ENCODE results near the gene PRDM15. TPM values are rescaled to one million over a fixed set of nuclear protein-coding genes. Genes with fewer than 3 reads are reported as not detected.

Gene PRDM15
- total RNA-seq, 1 experiment from 2014 or later = 5.4 TPM

DNA sequence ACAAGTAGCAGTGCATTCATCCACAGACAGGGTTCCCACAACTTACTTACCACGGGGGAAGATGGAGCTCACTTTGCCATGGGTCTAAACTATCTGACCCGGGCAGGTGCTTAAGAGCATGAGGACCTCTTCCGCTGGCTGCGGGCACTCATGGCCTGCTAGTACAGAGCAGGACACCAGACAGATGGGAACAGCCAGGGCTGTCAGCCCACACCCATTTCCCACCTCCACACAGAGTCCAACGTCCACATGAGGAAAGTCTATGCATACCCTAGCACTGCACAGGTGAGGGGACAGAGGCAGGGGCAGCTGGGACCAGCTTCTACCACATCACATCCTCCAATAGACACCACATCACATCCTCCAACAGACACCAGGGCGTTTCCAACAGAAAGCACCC lies 35.8 kb upstream of the PRDM15 start:
- in situ Hi-C loops (cut with HindIII; ENCODE audit: low sequenced_read_pairs) = no loop called here
- DNase-seq (ENCODE audit: low spot score) = no peak

DNA sequence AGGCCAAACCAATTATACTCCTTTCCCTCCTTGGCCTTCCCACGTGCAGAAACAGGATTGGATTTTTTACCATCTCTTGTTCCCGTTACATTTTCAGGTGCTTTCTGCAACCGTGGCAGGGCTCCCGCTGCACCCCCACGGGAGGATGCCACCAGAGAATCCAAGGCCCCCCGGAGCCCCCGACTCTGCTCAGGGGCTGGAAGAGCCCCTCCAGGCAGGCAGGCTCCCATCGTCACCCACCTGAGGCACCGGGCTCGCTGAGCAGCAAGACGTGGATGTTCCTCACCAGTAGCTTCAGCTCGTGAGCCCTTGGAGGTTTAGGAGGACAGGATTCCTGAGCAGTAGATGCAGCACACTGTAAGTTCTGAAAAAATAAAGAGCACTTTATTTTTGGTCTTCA lies 35.2 kb upstream of the PRDM15 start:
- no peak for DNase-seq (ENCODE audit: low spot score)
- in situ Hi-C loops (cut with HindIII; ENCODE audit: low sequenced_read_pairs) = no loop called here

DNA sequence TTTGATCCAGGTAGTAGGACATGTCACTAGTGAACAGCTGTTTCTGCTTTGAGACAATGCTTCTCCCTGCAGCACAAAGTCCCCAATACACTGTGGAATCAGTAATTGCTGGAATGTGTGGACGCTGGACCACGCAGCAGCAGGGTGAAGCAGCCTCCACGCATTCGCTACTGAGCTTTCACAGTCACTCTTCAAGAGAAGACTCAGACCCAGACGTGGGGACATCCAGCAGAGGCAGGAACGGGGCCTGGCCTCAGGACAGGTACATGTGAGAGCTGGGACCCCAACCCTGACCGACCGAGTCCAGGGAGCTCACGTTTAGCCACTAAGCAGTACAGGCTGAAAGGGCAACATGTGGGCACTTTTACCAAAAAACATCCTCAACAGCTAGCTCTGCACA lies 34.1 kb upstream of the PRDM15 start:
- in situ Hi-C loops (cut with HindIII; ENCODE audit: low sequenced_read_pairs) = no loop called here
- no peak for DNase-seq (ENCODE audit: low spot score)

DNA sequence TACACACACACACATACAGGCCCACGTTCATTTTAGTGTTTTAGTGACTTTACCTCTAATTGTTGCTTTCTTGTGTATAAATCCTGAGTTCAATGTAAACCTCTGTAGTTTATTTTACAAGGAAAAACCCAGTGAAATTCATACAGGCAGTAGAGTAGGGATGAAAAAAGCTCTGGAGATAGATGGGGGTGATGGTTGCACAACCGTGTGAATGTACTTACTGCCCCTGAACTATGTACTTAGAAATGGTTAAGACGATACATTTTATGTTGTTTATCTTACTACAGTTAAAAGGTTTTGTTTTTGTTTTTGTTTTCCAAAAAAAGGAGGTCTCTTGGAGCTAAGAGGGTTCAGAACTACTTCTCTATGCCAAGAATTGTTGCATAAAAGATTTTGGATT lies 29.7 kb upstream of the PRDM15 start:
- no peak for DNase-seq (ENCODE audit: low spot score)

DNA sequence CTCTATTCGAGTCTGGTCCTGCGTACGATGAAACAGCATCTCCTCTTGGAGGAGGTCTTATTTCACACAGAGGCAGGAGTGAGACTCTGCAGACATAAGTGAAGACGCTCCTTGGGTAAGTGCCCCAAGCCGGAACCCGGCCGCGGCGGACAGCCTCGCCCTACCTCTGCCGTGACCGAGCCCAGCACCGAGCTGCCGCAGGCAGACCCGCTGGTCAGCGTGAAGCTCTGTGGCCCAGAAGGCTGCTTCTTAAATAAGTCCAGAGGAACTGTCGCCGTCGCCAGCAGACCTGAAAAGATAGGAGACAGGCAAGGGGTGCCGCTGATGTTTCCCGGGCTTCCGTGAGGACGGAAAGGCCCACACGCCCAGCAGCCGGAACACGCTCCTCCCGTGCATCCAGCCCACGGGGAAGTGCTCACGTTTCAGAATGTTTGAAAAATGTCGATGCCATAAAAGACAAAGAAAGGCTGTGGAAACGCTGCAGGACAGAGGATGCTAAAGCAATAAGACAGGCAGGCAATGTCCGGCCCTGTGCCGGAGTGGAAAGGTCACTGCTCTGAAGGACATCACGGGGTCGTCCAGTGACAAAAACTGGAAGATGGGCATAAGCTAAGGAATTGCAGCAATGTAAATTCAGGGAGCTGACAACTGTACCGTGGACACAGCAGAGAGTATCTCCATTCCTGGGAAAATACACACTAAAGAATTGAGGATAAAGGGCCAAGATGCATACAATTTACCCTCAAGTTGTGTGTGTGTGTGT lies 28.5 kb upstream of the PRDM15 start:
- in situ Hi-C loops (cut with HindIII; ENCODE audit: low sequenced_read_pairs) = no loop called here
- DNase-seq (ENCODE audit: low spot score) = no peak

More for the DNA sequence above, 29.7 kb upstream of the PRDM15 start:
- in situ Hi-C loops (cut with HindIII; ENCODE audit: low sequenced_read_pairs) = no loop called here

DNA sequence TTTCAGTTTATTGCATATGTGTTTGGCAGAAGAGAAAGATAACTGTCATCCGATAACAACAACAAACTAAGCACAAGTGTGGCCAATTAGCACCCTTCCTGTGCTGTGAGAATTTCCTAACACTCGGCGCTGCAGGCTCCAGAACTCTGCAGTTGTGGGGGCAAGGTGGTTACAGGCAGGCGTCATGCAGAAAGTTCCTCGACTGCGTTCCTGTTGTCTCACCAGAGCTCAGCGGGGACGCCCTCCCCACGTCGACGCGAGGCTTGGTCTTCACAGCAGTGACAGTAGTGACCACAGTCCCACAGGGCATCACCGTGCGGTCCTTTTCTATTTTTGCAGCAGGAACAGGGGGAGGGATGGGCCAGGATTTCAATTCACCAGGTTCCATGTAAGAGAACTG lies 27.6 kb upstream of the PRDM15 start:
- in situ Hi-C loops (cut with HindIII; ENCODE audit: low sequenced_read_pairs) = no loop called here
- DNase-seq (ENCODE audit: low spot score) = no peak

DNA sequence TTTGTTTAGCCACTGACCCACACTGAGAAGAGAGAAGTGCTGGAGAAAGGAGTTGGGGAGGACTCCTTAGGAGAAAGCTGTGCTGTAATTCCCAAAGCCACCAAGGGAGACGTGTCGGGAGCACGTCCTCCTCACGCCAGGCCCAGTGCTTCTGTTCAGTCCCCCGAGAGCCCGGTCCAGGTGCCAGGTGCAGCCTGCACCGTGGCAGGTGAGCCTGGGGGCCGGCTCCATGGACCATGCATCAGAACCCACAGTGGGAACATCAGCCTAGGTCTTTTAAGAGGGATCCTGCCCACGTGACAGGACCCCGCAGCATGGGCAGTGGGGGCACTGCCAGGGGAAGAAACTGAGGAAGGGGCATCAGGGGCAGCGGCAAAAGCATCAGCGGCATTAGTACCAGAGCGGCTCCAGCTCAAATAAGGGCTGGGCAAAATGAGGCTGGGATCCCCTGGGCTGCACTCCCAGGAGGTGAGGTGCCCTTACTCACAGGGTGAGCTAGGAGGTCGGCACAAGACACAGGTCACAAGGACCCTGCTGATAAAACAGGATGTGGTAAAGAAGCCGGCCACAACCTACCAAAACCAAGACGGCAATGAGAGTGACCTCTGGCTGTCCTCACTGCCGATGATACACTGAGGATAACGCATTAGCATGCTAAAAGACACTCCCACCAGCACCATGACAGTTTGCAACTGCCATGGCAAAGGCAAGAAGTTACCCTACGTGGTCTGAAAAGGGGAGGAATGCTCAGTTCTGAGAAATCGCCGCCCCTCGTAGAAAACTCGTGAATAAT lies 24.6 kb upstream of the PRDM15 start:
- in situ Hi-C loops (cut with HindIII; ENCODE audit: low sequenced_read_pairs) = no loop called here
- no peak for DNase-seq (ENCODE audit: low spot score)

DNA sequence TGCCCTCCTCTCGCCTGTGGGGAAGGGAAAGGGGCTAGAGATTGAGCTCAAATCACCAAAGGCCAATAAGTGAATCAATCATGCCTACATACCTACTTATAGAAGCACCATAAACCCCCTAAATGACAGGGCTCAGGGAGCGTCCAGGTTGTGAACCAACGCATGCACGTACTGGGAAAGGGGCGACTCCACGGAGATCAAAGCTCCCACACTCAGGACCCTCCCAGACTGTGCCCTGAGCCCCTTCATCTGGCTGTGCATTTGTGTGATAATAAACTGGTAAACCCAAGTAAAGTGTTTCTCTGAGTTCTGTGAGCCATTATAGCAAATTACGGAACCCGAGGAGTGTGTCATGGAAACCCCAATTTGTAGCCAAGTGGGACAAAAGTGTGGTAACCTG lies 23.8 kb upstream of the PRDM15 start:
- in situ Hi-C loops (cut with HindIII; ENCODE audit: low sequenced_read_pairs) = no loop called here
- DNase-seq (ENCODE audit: low spot score) = no peak

DNA sequence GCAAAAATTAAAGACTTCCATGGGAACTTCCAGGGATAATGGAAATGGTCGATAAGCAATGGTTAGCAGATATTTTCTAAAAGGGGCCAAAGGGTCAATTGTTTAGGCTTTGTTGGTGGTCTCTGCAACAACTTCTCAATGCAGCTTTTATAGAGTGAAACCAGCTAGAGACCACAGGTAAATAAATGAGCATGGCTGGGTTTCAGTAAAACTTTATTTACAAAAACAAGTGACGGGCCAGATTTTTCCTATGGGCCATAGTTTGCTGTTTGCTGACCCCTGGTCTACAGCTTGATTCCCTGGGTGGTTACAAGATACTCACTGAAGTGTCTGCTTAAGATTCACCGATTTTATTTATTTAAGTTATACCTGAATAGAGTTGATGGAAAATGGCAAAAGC lies 22.6 kb upstream of the PRDM15 start:
- in situ Hi-C loops (cut with HindIII; ENCODE audit: low sequenced_read_pairs) = no loop called here
- DNase-seq (ENCODE audit: low spot score) = no peak

DNA sequence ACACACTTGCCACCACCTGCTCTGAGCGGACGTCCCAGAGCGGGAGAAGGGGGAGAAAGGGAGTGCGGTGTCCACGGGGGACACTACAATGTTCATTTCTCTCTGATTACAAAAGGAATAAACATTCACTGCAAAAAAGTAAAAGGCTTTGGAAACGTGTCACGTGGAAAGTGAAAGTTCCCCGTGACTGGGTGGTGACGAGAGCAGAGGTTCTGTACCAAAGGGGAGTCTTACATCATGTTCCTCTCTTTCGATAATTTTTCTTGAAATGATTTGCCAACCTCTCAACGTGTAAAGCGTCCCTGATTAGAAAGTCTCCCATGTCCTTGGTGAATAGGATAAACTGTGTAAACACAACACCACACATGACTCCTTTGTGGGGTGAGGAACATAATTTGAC lies 22.0 kb upstream of the PRDM15 start:
- in situ Hi-C loops (cut with HindIII; ENCODE audit: low sequenced_read_pairs) = no loop called here
- DNase-seq (ENCODE audit: low spot score) = no peak

DNA sequence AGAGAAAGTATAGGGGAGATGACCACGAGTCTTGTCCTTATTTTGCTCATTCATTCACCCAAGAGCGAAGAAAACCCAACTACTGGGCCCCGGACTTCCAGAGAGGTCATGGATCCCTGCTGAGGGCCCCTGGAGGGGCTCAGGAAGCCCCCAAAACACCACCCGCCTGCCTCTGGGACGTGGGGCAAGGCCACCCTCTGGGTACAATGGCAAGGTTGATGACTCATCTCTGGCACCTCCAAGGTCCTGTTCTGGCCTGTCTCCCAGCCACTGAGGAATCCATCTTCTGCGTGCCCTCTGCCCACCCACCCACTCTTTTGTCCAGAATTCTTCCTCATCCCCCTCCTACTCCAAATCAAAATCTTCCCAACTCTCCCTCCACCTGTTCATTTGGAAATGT lies 21.3 kb upstream of the PRDM15 start:
- no peak for DNase-seq (ENCODE audit: low spot score)
- in situ Hi-C loops (cut with HindIII; ENCODE audit: low sequenced_read_pairs) = no loop called here

DNA sequence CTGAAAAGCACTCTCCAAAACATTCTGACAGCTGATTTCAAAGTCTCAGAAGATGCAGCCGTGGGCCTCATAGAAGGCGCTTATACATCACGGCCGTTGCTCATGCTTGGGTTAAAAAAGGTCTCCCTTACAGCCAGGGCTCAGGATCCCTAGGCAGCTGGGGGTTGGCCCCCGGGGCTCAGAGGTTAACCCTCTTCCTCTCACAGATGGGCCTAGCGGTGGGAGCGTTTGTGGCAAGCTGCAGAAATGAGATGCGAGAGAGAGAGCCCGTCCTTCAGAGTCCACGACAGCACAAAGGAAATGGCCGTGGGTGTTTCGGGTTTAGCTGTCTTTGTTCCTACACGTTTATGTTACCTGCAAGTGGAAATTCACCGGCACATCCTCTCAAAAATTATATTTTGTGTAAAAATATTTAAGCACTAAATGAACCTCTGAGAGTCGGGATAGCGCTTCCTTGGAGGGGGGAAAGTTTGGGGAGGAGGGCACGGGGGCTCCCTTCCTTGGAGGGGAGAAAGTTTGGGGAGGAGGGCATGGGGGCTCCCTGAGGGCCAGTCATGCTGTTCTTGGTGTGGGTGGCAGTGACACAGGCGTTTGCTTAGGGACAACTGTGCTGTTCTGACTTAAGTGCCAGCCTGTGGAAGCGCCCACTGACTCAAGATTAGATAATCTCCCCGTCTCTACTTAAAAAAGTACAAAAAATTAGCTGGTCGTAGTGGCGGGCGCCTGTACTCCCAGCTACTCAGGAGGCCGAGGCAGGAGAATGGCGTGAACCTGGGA lies 20.5 kb upstream of the PRDM15 start:
- in situ Hi-C loops (cut with HindIII; ENCODE audit: low sequenced_read_pairs) = no loop called here

DNA sequence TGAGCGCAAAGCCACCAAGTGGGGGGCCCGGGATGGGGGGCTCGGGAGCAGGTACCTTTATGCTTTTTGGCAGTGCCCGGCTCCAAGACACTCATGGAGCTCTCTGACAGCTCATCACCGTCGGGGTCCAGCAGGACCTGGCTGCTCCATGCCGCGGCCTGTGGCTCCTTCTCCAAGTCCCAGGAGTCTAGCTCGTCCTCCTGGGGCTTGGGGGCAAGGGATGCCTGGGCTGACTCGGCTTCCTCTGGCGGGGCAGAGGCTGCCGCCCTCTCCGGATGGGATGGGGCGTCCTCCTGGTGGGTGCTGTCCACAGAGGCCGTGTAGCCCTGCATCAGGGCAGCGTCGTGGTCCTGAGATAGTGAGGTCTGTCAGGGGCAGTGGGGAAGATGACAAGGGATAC lies 19.9 kb upstream of the PRDM15 start:
- DNase-seq (ENCODE audit: low spot score) = no peak
- in situ Hi-C loops (cut with HindIII; ENCODE audit: low sequenced_read_pairs) = no loop called here

More for the DNA sequence above, 20.5 kb upstream of the PRDM15 start:
- no peak for DNase-seq (ENCODE audit: low spot score)

DNA sequence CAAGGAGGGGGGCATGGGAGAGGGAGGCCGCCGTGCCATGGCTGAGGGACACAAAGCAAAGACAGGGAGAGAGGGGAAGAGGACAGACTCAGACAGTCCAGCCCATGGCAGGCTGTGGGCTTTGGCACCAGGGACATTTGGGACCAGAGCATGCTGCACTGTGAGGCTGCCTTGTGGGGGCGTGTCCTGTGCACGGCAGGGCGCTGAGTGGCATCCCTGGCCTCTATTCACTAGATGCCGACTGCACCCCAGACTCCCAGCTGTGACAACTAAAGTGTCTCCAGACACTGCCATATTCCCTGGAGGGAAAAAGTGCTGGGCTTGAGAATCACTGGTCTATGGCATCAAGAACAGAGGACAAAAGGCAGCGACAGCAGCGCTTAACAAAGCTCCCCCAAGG lies 18.6 kb upstream of the PRDM15 start:
- in situ Hi-C loops (cut with HindIII; ENCODE audit: low sequenced_read_pairs) = no loop called here
- DNase-seq (ENCODE audit: low spot score) = no peak

DNA sequence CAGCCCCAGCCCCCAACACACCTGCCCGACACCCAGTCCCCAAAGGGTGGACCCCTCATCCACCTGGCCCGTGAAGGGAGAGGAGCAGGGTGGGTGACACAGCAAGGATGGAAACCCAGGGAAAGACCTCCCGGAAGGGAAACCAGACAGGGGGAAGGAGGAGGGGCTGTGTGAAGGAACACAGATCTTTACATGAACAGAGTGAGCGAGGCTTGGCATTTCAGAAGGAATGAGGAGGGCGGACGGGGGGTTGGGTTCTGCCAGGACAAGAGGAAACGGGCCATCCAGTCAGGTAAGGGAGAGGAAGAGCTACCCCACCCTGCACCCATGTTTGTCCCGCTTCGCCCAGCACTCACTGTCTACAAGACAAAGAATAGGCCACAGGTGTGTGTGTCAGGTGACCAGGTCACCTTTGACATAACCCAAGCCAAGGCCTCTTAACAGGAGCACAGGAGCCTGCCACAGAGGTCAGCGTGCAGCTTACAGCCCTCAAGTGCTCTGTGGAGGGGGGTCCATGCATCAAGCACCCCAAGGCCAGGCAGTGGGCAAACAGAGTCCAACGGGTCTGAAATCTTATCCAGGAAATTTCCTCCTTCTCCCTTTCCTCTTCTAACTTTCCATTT lies 18.0 kb upstream of the PRDM15 start:
- in situ Hi-C loops (cut with HindIII; ENCODE audit: low sequenced_read_pairs) = no loop called here
- no peak for DNase-seq (ENCODE audit: low spot score)

DNA sequence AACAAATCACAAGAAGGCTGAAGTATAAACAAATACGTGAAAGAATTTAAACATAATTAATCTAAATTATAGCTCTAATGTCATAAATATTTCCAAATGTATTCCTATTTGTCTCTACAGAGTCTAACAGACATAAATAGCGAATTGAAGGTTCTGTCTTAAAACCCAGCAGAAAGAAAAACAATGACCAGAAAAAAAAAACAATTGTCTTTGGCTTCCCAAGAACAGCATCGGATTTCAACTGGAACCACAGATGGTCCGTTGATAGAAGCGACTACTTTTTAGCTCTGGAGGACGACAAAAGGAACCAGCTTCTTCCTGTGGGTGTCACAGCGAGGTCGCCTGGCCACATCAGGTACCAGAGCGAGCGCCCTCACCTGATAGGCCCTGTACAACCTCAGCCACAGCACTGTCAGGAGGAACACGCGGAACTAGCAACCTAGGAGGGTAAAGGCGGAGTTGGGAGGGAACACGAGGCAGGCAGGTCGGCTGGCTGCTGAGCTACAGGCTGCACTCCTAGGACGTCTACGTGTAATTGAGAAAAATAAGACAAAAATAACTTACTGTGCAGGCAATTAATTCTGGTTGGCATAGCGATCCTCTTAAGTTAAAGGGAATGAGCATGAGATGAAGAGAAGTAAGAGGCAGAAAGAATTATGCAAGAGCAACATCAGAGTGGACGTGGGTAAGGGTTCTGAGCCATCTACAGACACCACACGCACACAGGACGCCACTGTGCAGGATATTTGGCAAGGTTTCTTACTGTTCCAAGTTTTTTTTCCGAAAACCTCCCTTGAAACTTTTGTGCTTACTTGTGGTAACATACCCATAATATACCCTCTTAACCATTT lies 16.7 kb upstream of the PRDM15 start:
- in situ Hi-C loops (cut with HindIII; ENCODE audit: low sequenced_read_pairs) = no loop called here
- DNase-seq (ENCODE audit: low spot score) = no peak

DNA sequence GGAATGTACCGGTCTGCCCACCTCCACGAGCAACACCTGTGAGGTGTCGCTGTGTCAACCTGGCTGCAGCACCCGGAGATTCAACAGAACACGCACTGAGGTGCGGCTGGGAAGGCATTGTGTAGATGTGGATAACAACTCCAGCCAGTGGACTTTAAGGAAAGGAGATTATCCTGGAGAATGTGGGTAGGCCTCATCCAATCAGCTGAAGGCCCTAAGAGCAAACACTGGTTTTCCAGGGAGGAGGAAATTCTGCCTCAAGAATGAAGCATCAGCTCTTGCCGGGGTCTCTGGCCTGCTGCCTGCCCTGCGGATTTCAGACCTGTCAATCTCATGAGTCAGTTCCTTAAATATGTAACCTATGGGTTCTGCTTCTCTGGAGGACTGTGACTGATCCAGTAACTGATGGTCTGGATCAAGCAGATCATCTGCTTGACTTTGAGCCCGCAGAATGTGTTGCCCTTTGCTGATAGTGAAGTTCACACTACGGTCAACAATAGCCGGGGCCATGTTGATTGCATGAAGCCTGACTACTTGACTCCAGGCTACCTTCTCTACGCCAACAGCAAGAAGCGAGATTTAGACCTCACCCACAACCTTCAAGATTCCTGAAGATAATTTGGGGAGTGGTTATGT lies 15.9 kb upstream of the PRDM15 start:
- in situ Hi-C loops (cut with HindIII; ENCODE audit: low sequenced_read_pairs) = no loop called here
- DNase-seq (ENCODE audit: low spot score) = no peak

DNA sequence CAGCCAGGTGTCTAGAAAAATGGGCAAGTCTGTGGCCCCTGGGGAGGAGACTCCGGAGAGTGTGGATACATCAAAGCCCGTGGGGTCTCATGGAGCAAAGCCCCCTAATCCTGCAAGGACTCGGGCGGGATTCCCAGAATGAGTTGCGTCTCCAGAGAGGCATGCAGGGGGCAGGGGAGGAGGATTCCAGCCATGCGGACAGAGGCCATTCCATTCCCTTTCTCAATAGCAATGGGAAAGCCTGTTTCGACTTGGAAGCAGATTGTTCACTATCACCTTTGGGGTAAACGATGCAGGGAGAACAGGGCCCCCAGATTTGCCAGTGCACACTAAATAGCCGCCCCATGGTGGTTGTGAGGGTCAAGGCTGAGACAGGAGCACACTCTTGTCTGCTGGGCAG lies 15.4 kb upstream of the PRDM15 start:
- no peak for DNase-seq (ENCODE audit: low spot score)
- in situ Hi-C loops (cut with HindIII; ENCODE audit: low sequenced_read_pairs) = no loop called here
